ENCODE measurements around the gene SNX27. TPM values are rescaled to one million over a fixed set of nuclear protein-coding genes. Genes with fewer than 3 reads are reported as not detected.
A peak's percentile ranks its signal among the peaks of the same experiment; 100 is the strongest.
"Not testable (repeated sequence)": the region's sequence is repeated elsewhere in the genome, so short reads cannot be mapped to it uniquely, and the experiment has no call there.

Gene SNX27
- total and polyA plus RNA-seq, 9 donors: 15.7 to 22.3 (median 18.7) TPM

DNA sequence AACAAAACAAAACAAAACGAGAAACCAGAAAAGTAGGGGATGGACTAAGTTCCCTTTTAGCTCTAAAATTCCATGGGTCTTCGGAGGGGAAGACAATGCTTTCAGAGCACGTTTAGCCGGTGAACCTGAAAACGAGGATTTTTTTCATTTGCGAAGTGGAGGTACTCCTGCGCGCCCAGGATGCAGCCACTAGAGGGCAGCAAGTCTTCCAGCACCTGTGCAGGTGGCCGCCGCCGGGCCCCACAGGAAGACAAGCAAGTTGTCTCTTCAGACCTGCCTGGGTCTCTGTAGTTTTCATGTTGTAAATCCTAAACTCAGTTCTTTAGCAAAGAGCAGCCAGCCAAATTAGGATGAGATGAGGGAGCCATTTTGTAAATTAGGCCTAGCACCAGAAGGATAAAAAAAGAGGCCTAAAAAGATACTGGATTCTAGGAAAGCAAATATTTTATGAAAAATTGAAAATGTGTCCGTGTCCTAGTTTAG is 17.7 kb upstream of the SNX27 start:
- no peak overlapping the region for H3K27ac ChIP-seq (ENCODE audit: low read length)
- WGBS (ENCODE audit: insufficient coverage): 3% methylated on average over 10 of the region's 12 CpGs

GRCh38 chr1:151596166-151596953 is 15.5 kb upstream of the SNX27 start:
- Histone ChIP-seq H3K27ac (ENCODE audit: low read length) (no peak overlapping the region), H3K4me3 (ENCODE audit: low read length) (no peak overlapping the region), H3K27me3 (ENCODE audit: control insufficient read depth, insufficient read depth, low read length) (no peaks in the 10 kb centered on the region), H3K36me3 (ENCODE audit: control insufficient read depth, insufficient read depth, low read length) (no peaks in the 10 kb centered on the region), H3K9me3 (replicated peaks; ENCODE audit: control insufficient read depth, low read depth, low read length) (no peaks in the 10 kb centered on the region), H3K4me1 (ENCODE audit: control insufficient read depth, insufficient read depth, low read length) (no peaks in the 10 kb centered on the region)
- WGBS (ENCODE audit: insufficient coverage): 87% methylated on average over 4 of the region's 5 CpGs
- DNase-seq: no peak

More for the DNA sequence above, 17.7 kb upstream of the SNX27 start:
- Histone ChIP-seq H3K4me3 (ENCODE audit: low read length) (no peak overlapping the region), H3K36me3 (ENCODE audit: control insufficient read depth, insufficient read depth, low read length) (no peaks in the 10 kb centered on the region), H3K4me1 (ENCODE audit: control insufficient read depth, insufficient read depth, low read length) (no peaks in the 10 kb centered on the region), H3K27me3 (ENCODE audit: control insufficient read depth, insufficient read depth, low read length) (no peaks in the 10 kb centered on the region), H3K9me3 (replicated peaks; ENCODE audit: control insufficient read depth, low read depth, low read length) (peaks cover 4% of the 10 kb centered on the region)
- peak; percentile 58 for DNase-seq

GRCh38 chr1:151602550-151602949 is 9.3 kb upstream of the SNX27 start:
- DNase-seq; H3K4me3 ChIP-seq (ENCODE audit: low read length); H3K27ac ChIP-seq (ENCODE audit: low read length); H3K9me3 ChIP-seq (replicated peaks; ENCODE audit: control insufficient read depth, low read depth, low read length); H3K27me3 ChIP-seq (ENCODE audit: control insufficient read depth, insufficient read depth, low read length); H3K4me1 ChIP-seq (ENCODE audit: control insufficient read depth, insufficient read depth, low read length); H3K36me3 ChIP-seq (ENCODE audit: control insufficient read depth, insufficient read depth, low read length): not testable (repeated sequence)
- WGBS (ENCODE audit: insufficient coverage): no CpG with 5 or more reads among the region's 5 CpGs

DNA sequence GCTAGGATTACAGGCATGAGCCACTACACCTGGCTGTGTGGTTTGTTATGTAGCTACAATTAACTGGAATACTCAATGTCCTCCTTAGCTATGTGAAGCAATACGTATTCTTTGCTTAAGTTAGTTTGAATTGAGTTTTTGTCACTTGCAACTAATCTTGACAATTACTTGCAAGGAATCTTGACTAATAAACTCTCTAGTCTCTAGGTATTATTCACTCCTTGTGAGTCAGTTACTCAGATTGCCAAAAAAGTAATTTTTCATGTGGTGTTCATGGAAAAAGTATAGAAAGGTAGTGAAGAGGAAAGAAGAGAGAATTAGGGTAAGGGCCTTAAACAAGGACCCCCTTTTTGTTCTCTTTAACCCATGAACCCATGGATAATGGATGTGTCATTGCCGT is 7.6 kb upstream of the SNX27 start:
- Histone ChIP-seq H3K27ac (ENCODE audit: low read length) (no peak overlapping the region), H3K9me3 (replicated peaks; ENCODE audit: control insufficient read depth, low read depth, low read length) (no peaks in the 10 kb centered on the region), H3K27me3 (ENCODE audit: control insufficient read depth, insufficient read depth, low read length) (peaks cover 5% of the 10 kb centered on the region), H3K4me3 (ENCODE audit: low read length) (no peak overlapping the region), H3K4me1 (ENCODE audit: control insufficient read depth, insufficient read depth, low read length) (peaks cover 3% of the 10 kb centered on the region), H3K36me3 (ENCODE audit: control insufficient read depth, insufficient read depth, low read length) (no peaks in the 10 kb centered on the region)
- WGBS (ENCODE audit: insufficient coverage): no CpG with 5 or more reads among the region's 2 CpGs
- DNase-seq: no peak

DNA sequence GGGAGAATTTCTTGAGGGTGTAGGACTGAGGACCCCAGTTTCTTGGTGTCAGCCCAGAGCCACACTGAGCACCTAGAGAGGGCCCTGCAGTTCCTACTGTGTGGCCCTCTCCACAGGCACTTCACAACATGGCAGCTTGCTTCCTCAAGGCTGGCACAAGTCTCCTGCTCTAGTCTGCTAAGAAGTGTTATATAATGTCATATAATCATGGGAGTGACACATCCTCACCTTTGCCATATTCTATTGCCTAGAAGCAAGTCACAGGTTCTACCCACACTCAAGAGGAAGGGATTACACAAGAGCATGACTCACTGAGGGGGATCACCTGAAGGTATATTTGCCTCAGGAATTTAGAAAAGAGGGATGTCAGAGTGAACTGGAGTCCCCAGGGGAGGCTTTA is 5.5 kb upstream of the SNX27 start:
- Histone ChIP-seq H3K4me1 (ENCODE audit: control insufficient read depth, insufficient read depth, low read length) (peaks cover 3% of the 10 kb centered on the region), H3K9me3 (replicated peaks; ENCODE audit: control insufficient read depth, low read depth, low read length) (no peaks in the 10 kb centered on the region), H3K36me3 (ENCODE audit: control insufficient read depth, insufficient read depth, low read length) (no peaks in the 10 kb centered on the region), H3K4me3 (ENCODE audit: low read length) (no peak overlapping the region), H3K27ac (ENCODE audit: low read length) (no peak overlapping the region), H3K27me3 (ENCODE audit: control insufficient read depth, insufficient read depth, low read length) (peaks cover 5% of the 10 kb centered on the region)
- DNase-seq: no peak

DNA sequence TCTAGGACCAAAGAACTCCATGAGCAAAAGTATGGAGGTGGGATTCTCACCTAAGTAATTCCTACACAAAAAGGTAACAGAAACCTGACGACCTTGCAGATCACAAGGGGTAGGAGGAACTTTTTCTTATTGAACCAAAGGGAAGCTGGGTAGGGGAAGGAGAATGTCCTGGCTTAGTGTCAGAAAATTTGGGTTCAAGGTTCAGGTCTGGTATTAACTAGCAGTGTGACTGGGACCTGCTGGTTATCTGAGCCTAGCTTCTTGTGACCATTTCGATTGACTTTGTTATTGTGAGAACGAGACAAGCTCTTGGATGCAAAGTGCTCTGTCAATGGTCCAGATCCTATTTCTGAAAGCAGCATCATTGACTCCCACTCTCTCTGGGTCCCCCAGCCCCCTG is 5.0 kb upstream of the SNX27 start:
- H3K27ac ChIP-seq (ENCODE audit: low read length): no peak overlapping the region
- DNase-seq: no peak
- H3K4me1 ChIP-seq (ENCODE audit: control insufficient read depth, insufficient read depth, low read length): peaks cover 6% of the 10 kb centered on the region
- no peaks in the 10 kb centered on the region for H3K9me3 ChIP-seq (replicated peaks; ENCODE audit: control insufficient read depth, low read depth, low read length)
- 80% methylated on average over 1 of the region's 3 CpGs for WGBS (ENCODE audit: insufficient coverage)
- H3K4me3 ChIP-seq (ENCODE audit: low read length): no peak overlapping the region
- no peaks in the 10 kb centered on the region for H3K36me3 ChIP-seq (ENCODE audit: control insufficient read depth, insufficient read depth, low read length)
- peaks cover 5% of the 10 kb centered on the region for H3K27me3 ChIP-seq (ENCODE audit: control insufficient read depth, insufficient read depth, low read length)

DNA sequence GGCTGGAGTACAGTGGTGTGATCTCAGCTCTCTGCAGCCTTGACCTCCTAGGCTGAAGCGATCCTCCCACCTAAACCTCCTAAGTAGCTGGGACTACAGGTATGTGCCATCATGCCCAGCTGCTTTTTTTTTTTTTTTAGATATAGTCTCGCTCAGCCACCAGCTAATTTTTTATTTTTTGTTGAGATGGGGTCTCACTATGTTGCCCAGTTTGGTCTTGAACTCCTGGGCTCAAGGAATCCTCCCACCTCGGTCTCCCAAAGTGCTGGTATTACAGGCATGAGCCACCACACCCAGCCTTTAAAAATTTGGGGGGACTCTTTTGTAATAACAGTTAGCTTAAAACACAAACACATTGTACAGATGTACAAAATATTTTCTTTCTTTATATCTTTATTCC is 1.7 kb upstream of the SNX27 start:
- Histone ChIP-seq H3K27me3 (ENCODE audit: control insufficient read depth, insufficient read depth, low read length) (peaks cover 5% of the 10 kb centered on the region), H3K9me3 (replicated peaks; ENCODE audit: control insufficient read depth, low read depth, low read length) (no peaks in the 10 kb centered on the region), H3K27ac (ENCODE audit: low read length) (no peak overlapping the region), H3K4me1 (ENCODE audit: control insufficient read depth, insufficient read depth, low read length) (peaks cover 9% of the 10 kb centered on the region), H3K4me3 (ENCODE audit: low read length) (no peak overlapping the region), H3K36me3 (ENCODE audit: control insufficient read depth, insufficient read depth, low read length) (peaks cover 4% of the 10 kb centered on the region)
- no peak for DNase-seq
- no CpG with 5 or more reads among the region's 3 CpGs for WGBS (ENCODE audit: insufficient coverage)

DNA sequence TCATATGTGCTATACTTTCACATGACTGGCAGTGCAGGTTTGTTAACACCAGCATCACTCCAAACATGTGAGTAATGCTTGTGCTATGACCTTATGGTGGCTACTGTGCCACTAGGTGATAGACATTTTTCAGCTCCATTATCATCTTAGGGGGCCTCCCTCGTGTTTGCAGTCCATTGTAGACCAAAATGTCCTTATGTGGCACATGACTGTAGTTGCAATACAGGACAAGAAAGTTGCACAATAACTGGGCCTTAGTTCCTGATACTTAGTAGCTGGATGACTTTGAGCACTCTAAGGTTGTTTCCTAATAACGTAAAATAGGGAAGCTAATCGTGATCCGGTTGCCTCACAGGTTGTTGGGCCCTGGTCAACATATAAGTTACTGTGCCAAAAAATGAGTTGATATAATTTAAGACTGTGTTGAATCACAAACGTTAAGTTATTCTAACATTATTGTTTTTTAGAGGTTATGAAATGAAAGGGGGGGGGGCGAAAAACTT is 511 bp upstream of the SNX27 start:
- 40% methylated on average over 1 of the region's 6 CpGs for WGBS (ENCODE audit: insufficient coverage)
- H3K27ac ChIP-seq (ENCODE audit: low read length): peak overlapping the region; percentile 77
- peaks cover 2% of the 10 kb centered on the region for H3K27me3 ChIP-seq (ENCODE audit: control insufficient read depth, insufficient read depth, low read length)
- H3K9me3 ChIP-seq (replicated peaks; ENCODE audit: control insufficient read depth, low read depth, low read length): no peaks in the 10 kb centered on the region
- H3K4me3 ChIP-seq (ENCODE audit: low read length): peak overlapping the region; percentile 85
- H3K4me1 ChIP-seq (ENCODE audit: control insufficient read depth, insufficient read depth, low read length): peaks cover 9% of the 10 kb centered on the region
- peaks cover 4% of the 10 kb centered on the region for H3K36me3 ChIP-seq (ENCODE audit: control insufficient read depth, insufficient read depth, low read length)
- DNase-seq: peak; percentile 78

DNA sequence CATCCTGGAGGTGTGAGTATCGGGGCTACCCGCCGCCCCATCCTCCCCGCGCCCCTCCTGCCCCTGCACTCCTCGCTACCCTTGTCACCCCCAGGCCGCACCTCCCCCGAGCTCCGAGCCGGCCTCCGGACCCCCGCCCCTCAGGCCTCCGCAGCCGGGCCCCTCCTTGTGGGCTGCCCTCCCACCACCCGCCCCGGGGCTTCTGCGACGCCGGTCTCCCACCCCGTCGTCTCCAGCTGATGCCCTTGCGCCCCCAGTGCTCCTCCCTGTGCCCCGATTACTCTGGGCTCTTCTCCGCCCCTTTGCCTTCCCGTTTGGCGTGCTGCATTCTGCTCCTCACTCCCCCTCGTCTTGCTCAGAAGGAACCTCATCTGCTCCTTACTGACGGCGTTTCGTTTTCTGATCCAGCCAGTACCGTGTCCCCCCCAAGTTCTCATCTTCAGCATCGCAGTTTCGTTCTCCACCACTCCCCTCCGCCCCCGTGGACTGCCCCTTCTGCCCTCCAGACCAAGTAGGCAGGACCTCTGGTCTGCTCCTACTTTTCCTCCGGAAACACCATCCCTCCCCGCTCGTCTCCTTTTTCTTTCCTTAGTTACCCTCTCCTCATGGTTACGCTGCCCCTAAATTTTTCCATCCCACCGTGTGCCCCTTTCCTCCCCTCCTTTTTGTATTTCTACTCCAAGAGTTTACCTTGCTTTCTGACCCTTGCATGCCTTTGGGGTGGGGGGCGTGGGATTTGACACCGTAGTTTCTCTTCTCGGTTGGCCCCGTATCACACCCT is 841 bp downstream of the SNX27 start:
- peak overlapping the region; percentile 77 for H3K27ac ChIP-seq (ENCODE audit: low read length)
- DNase-seq: peak; percentile 64
- H3K4me1 ChIP-seq (ENCODE audit: control insufficient read depth, insufficient read depth, low read length): peaks cover 7% of the 10 kb centered on the region

GRCh38 chr1:151613282-151613780 is 1.5 kb downstream of the SNX27 start:
- H3K27ac ChIP-seq (ENCODE audit: low read length): peak overlapping the region; percentile 77
- H3K36me3 ChIP-seq (ENCODE audit: control insufficient read depth, insufficient read depth, low read length): peaks cover 4% of the 10 kb centered on the region
- no peaks in the 10 kb centered on the region for H3K9me3 ChIP-seq (replicated peaks; ENCODE audit: control insufficient read depth, low read depth, low read length)
- DNase-seq: peak; percentile 30
- WGBS (ENCODE audit: insufficient coverage): 10% methylated on average over 5 of the region's 9 CpGs
- H3K4me1 ChIP-seq (ENCODE audit: control insufficient read depth, insufficient read depth, low read length): peaks cover 6% of the 10 kb centered on the region
- no peaks in the 10 kb centered on the region for H3K27me3 ChIP-seq (ENCODE audit: control insufficient read depth, insufficient read depth, low read length)
- H3K4me3 ChIP-seq (ENCODE audit: low read length): peak overlapping the region; percentile 85

More for the DNA sequence above, 841 bp downstream of the SNX27 start:
- WGBS (ENCODE audit: insufficient coverage): under 1% methylated on average over 42 of the region's 44 CpGs
- Histone ChIP-seq H3K36me3 (ENCODE audit: control insufficient read depth, insufficient read depth, low read length) (peaks cover 4% of the 10 kb centered on the region), H3K9me3 (replicated peaks; ENCODE audit: control insufficient read depth, low read depth, low read length) (no peaks in the 10 kb centered on the region), H3K4me3 (ENCODE audit: low read length) (peak overlapping the region; percentile 85), H3K27me3 (ENCODE audit: control insufficient read depth, insufficient read depth, low read length) (no peaks in the 10 kb centered on the region)
